Fibroblast of skin of back (primary cell): Measurements from ENCODE around the gene NUTM2B.
"Not testable (repeated sequence)": the region's sequence is repeated elsewhere in the genome, so short reads cannot be mapped to it uniquely, and the experiment has no call there.

Experiments
- DNase-seq: peaks from one replicate; pipeline ENCODE4 v3.0.0-alpha.2; 2013

NUTM2B gene

GRCh38 chr10:79748510-79748909 lies 45.5 kb downstream of the NUTM2B start:
- not testable (repeated sequence) for DNase-seq

GRCh38 chr10:79753601-79754000 lies 50.6 kb downstream of the NUTM2B start:
- not testable (repeated sequence) for DNase-seq

- peak; percentile 9 for DNase-seq
These were observed 55.4 kb downstream of the NUTM2B start for GRCh38 chr10:79758297-79758993.
